ENCODE measurements around the gene ZNF433.
"Not testable (repeated sequence)": the region's sequence is repeated elsewhere in the genome, so short reads cannot be mapped to it uniquely, and the experiment has no call there.

DNA sequence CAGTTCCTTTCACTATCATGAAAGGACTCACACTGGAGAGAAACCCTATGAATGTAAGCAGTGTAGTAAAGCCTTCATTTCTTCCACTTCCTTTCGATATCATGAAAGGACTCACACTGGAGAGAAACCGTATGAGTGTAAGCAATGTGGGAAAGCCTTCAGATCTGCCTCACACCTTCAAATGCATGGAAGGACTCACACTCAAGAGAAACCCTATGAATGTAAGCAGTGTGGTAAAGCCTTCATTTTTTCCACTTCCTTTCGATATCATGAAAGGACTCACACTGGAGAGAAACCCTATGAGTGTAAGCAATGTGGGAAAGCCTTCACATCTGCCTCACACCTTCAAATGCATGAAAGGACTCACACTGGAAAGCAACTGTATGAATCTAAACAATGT lies 40.9 kb upstream of the ZNF433 start:
- TF ChIP-seq POLR2AphosphoS5 (IDR thresholded peaks at IDR 0.05), result not testable (repeated sequence)
- TF ChIP-seq, protein P1, sequence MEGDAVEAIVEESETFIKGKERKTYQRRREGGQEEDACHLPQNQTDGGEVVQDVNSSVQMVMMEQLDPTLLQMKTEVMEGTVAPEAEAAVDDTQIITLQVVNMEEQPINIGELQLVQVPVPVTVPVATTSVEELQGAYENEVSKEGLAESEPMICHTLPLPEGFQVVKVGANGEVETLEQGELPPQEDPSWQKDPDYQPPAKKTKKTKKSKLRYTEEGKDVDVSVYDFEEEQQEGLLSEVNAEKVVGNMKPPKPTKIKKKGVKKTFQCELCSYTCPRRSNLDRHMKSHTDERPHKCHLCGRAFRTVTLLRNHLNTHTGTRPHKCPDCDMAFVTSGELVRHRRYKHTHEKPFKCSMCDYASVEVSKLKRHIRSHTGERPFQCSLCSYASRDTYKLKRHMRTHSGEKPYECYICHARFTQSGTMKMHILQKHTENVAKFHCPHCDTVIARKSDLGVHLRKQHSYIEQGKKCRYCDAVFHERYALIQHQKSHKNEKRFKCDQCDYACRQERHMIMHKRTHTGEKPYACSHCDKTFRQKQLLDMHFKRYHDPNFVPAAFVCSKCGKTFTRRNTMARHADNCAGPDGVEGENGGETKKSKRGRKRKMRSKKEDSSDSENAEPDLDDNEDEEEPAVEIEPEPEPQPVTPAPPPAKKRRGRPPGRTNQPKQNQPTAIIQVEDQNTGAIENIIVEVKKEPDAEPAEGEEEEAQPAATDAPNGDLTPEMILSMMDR (IDR thresholded peaks at IDR 0.05 in 8 of 11, conservative IDR thresholded peaks at IDR 0.05 in 3 of 11), result not testable (repeated sequence)

Data from spleen (tissue), 7 donors.